Measurements from ENCODE around the gene NSD2.

Gene NSD2

GRCh38 chr4:1945124-1945895, 74.1 kb downstream of the NSD2 start:
- DNase-seq (ENCODE audit: low read depth) = no peak

- DNase-seq (ENCODE audit: low read depth) = no peak
Observed at GRCh38 chr4:1945912-1946311, 74.7 kb downstream of the NSD2 start.

- DNase-seq (ENCODE audit: low read depth) = no peak
Observed at GRCh38 chr4:1948232-1948631, 77.0 kb downstream of the NSD2 start.

- no peak for DNase-seq (ENCODE audit: low read depth)
Observed at GRCh38 chr4:1948892-1949436, 77.8 kb downstream of the NSD2 start.

- DNase-seq (ENCODE audit: low read depth) = no peak
Observed at GRCh38 chr4:1950369-1950768, 79.2 kb downstream of the NSD2 start.

- no peak for DNase-seq (ENCODE audit: low read depth)
Observed at GRCh38 chr4:1952058-1952700, 81.0 kb downstream of the NSD2 start.

GRCh38 chr4:1952719-1953118, 81.5 kb downstream of the NSD2 start:
- no peak for DNase-seq (ENCODE audit: low read depth)

- DNase-seq (ENCODE audit: low read depth) = no peak
Observed at GRCh38 chr4:1953335-1953734, 82.1 kb downstream of the NSD2 start.

- DNase-seq (ENCODE audit: low read depth) = no peak
Observed at GRCh38 chr4:1956631-1957030, 85.4 kb downstream of the NSD2 start.

GRCh38 chr4:1958276-1959103, 87.3 kb downstream of the NSD2 start:
- DNase-seq (ENCODE audit: low read depth) = no peak

- no peak for DNase-seq (ENCODE audit: low read depth)
Observed at GRCh38 chr4:1959104-1959384, 87.9 kb downstream of the NSD2 start.

GRCh38 chr4:1960170-1960825, 89.1 kb downstream of the NSD2 start:
- no peak for DNase-seq (ENCODE audit: low read depth)

GRCh38 chr4:1961038-1961437, 89.8 kb downstream of the NSD2 start:
- DNase-seq (ENCODE audit: low read depth) = no peak

- DNase-seq (ENCODE audit: low read depth) = no peak
Observed at GRCh38 chr4:1961563-1961962, 90.4 kb downstream of the NSD2 start.

GRCh38 chr4:1962980-1963379, 91.8 kb downstream of the NSD2 start:
- no peak for DNase-seq (ENCODE audit: low read depth)

GRCh38 chr4:1964443-1964842, 93.2 kb downstream of the NSD2 start:
- no peak for DNase-seq (ENCODE audit: low read depth)

GRCh38 chr4:1964971-1965370, 93.8 kb downstream of the NSD2 start:
- DNase-seq (ENCODE audit: low read depth) = no peak

GRCh38 chr4:1967512-1968149, 96.4 kb downstream of the NSD2 start:
- DNase-seq (ENCODE audit: low read depth) = no peak

GRCh38 chr4:1968686-1969295, 97.6 kb downstream of the NSD2 start:
- no peak for DNase-seq (ENCODE audit: low read depth)

GRCh38 chr4:1969928-1970723, 98.9 kb downstream of the NSD2 start:
- DNase-seq (ENCODE audit: low read depth) = no peak

- no peak for DNase-seq (ENCODE audit: low read depth)
Observed at GRCh38 chr4:1970926-1971325, 99.7 kb downstream of the NSD2 start.

Measured in fibroblast of the conjunctiva (primary cell).